Measurements from ENCODE around the gene GABRR2. TPM values are rescaled to one million over a fixed set of nuclear protein-coding genes. Genes with fewer than 3 reads are reported as not detected.

The GABRR2 gene
- total RNA-seq, 3 donors from 2014 or later (not counting 1 experiment from before 2014, with no cell fraction given): 0.57 to 2.2 (median 1.0) TPM

DNA sequence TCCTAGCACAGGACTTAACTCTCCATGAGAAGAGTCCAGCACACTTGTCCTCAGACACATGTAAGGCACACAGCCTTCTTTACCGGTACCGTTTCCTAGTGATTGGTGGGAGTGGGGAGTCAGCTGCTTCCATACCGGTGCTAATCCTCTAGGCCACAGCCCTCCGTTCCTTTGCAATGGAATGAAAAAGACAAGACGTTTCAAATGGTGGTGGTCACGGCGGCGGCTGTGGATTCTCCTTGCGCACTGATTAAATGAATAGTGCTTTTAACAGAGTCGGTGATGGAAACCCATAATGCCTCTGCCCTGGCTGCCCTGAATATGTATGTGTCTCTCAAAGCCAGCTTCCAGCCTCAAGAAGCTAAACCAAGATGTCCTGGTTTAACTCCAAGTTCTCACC, 63.1 kb downstream of the GABRR2 start:
- 94% methylated on average over 10 of the region's 10 CpGs for WGBS (ENCODE audit: insufficient coverage)
- Mint-ChIP-seq H3K27me3 (ENCODE audit: low read depth in 2 of 2) (peaks cover 0 to 14% of the 10 kb centered on the region in 2 donors), H3K36me3 (no peaks in the 10 kb centered on the region), H3K4me3 (no peak overlapping the region), H3K4me1 (no peaks in the 10 kb centered on the region), H3K27ac (no peak overlapping the region), H3K9me3 (no peaks in the 10 kb centered on the region)
- TF ChIP-seq, protein P1, sequence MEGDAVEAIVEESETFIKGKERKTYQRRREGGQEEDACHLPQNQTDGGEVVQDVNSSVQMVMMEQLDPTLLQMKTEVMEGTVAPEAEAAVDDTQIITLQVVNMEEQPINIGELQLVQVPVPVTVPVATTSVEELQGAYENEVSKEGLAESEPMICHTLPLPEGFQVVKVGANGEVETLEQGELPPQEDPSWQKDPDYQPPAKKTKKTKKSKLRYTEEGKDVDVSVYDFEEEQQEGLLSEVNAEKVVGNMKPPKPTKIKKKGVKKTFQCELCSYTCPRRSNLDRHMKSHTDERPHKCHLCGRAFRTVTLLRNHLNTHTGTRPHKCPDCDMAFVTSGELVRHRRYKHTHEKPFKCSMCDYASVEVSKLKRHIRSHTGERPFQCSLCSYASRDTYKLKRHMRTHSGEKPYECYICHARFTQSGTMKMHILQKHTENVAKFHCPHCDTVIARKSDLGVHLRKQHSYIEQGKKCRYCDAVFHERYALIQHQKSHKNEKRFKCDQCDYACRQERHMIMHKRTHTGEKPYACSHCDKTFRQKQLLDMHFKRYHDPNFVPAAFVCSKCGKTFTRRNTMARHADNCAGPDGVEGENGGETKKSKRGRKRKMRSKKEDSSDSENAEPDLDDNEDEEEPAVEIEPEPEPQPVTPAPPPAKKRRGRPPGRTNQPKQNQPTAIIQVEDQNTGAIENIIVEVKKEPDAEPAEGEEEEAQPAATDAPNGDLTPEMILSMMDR (IDR thresholded peaks at IDR 0.05): no peak
- no peak overlapping the region for H3K4me3 ChIP-seq (ENCODE audit: low read length)
- no peaks in the 10 kb centered on the region for H3K36me3 ChIP-seq (ENCODE audit: control insufficient read depth, insufficient read depth, low read length)
- no peak overlapping the region for H3K27ac ChIP-seq (ENCODE audit: low read length)
- DNase-seq (no peak), ATAC-seq (no peak)
- H3K27me3 ChIP-seq (ENCODE audit: control insufficient read depth, insufficient read depth, low read length): no peaks in the 10 kb centered on the region
- H3K4me1 ChIP-seq (ENCODE audit: control insufficient read depth, insufficient read depth, low read length): no peaks in the 10 kb centered on the region
- intact Hi-C loops (cut with micrococcal nuclease): no loop called here
- H3K9me3 ChIP-seq (ENCODE audit: control insufficient read depth, insufficient read depth, low read length): no peaks in the 10 kb centered on the region

DNA sequence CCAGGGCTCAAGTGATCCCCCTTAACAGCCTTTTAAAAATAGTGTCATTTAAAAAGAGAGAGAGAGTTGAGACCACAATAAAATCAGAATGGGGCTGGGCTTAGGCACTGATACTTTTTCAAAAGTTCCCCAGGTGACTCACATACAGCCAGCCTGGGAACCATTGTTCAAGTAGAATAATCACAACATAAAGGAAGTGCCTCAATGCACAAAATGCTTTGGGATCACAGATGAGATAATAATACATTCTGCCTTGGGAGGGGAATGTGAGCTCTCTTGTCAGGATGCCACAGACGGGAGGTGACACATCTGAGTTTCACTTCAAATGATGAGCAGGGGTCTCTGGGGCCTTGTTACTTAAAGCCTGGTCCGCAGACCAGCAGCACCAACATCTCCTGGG, 63.9 kb downstream of the GABRR2 start:
- H3K9me3 Mint-ChIP-seq: no peaks in the 10 kb centered on the region
- no peaks in the 10 kb centered on the region for H3K36me3 ChIP-seq (ENCODE audit: control insufficient read depth, insufficient read depth, low read length)
- H3K9me3 ChIP-seq (ENCODE audit: control insufficient read depth, insufficient read depth, low read length): no peaks in the 10 kb centered on the region
- no peaks in the 10 kb centered on the region for H3K4me1 Mint-ChIP-seq
- no peaks in the 10 kb centered on the region for H3K36me3 Mint-ChIP-seq
- no peak overlapping the region for H3K4me3 ChIP-seq (ENCODE audit: low read length)
- no peak overlapping the region for H3K4me3 Mint-ChIP-seq
- DNase-seq (no peak), ATAC-seq (no peak)
- H3K27me3 ChIP-seq (ENCODE audit: control insufficient read depth, insufficient read depth, low read length): no peaks in the 10 kb centered on the region
- intact Hi-C loops (cut with micrococcal nuclease): no loop called here
- TF ChIP-seq, protein P1 (IDR thresholded peaks at IDR 0.05): no peak
- H3K27ac ChIP-seq (ENCODE audit: low read length): no peak overlapping the region
- no peak overlapping the region for H3K27ac Mint-ChIP-seq
- H3K27me3 Mint-ChIP-seq (ENCODE audit: low read depth in 2 of 2): peaks cover 0 to 15% of the 10 kb centered on the region in 2 donors
- no peaks in the 10 kb centered on the region for H3K4me1 ChIP-seq (ENCODE audit: control insufficient read depth, insufficient read depth, low read length)
- WGBS (ENCODE audit: insufficient coverage): 89% methylated on average over 2 of the region's 2 CpGs

DNA sequence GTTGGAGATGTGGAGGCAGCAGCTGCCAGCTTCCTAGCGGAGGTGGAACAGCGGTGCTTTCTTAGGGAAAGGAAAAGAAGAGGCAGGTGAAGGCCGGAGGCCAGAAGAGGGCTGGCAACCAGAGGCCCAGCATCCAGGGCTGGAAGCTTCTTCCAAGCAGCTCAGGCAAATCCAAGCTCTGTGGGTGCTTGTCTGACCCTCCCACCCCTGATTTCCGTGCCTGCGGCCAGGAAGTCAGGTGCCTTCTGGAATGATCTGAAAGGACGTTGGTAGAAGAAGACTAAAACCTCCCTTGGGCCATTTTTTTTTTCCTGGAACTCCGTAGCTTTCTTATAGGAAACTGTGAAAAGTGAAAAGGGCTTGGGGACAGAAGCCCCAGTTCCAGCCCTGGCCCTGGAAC, 64.9 kb downstream of the GABRR2 start:
- intact Hi-C loops (cut with micrococcal nuclease): no loop called here
- no peak overlapping the region for H3K4me3 Mint-ChIP-seq
- H3K27me3 Mint-ChIP-seq (ENCODE audit: low read depth in 2 of 2): peaks cover 0 to 15% of the 10 kb centered on the region in 2 donors
- Histone ChIP-seq H3K36me3 (ENCODE audit: control insufficient read depth, insufficient read depth, low read length) (no peaks in the 10 kb centered on the region), H3K4me1 (ENCODE audit: control insufficient read depth, insufficient read depth, low read length) (no peaks in the 10 kb centered on the region), H3K4me3 (ENCODE audit: low read length) (no peak overlapping the region), H3K9me3 (ENCODE audit: control insufficient read depth, insufficient read depth, low read length) (no peaks in the 10 kb centered on the region), H3K27ac (ENCODE audit: low read length) (no peak overlapping the region), H3K27me3 (ENCODE audit: control insufficient read depth, insufficient read depth, low read length) (no peaks in the 10 kb centered on the region)
- ATAC-seq (no peak), DNase-seq (no peak)
- no peak overlapping the region for H3K27ac Mint-ChIP-seq
- no peaks in the 10 kb centered on the region for H3K9me3 Mint-ChIP-seq
- H3K4me1 Mint-ChIP-seq: no peaks in the 10 kb centered on the region
- no peaks in the 10 kb centered on the region for H3K36me3 Mint-ChIP-seq
- 85% methylated on average over 7 of the region's 7 CpGs for WGBS (ENCODE audit: insufficient coverage)
- TF ChIP-seq, protein P1 (IDR thresholded peaks at IDR 0.05): no peak

DNA sequence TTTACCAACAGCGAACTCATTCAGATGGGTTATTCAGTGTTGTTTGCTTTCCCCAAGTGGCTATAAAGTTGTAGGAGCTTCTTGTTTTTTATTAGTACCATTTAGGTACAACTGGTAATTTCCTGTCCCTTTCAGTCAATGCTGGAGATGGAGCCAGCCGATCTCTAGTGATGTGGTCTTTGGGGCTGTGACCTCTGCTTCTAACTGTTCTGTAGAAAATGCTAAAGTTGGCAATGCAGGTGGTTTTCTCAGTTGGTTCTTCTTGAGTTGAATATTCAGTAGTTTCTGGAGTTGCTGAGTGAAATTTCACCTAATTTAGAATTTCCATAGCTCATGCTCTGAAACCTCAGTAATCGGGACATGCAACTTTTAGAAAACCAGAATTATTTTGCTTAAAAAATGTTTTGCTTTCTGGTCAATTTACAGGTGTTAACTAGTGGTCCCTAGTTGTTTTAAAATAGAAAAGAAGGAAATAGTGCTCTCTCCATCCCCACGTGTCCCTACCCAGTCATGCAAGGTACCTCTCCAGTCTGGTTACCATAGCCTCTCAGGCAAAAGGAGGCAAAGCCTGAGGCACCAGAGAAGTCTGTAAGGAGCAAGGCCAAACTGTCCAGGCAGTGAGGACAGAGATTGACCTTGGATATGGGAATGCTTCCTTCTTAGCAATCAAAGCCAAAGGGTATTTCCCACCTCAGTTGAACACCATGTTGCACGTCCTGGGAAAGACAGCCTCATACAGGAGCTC, 70.7 kb downstream of the GABRR2 start:
- Histone ChIP-seq H3K27me3 (ENCODE audit: control insufficient read depth, insufficient read depth, low read length) (no peaks in the 10 kb centered on the region), H3K27ac (ENCODE audit: low read length) (no peak overlapping the region), H3K9me3 (ENCODE audit: control insufficient read depth, insufficient read depth, low read length) (no peaks in the 10 kb centered on the region), H3K4me3 (ENCODE audit: low read length) (no peak overlapping the region), H3K36me3 (ENCODE audit: control insufficient read depth, insufficient read depth, low read length) (no peaks in the 10 kb centered on the region), H3K4me1 (ENCODE audit: control insufficient read depth, insufficient read depth, low read length) (peaks cover 3% of the 10 kb centered on the region)
- H3K27me3 Mint-ChIP-seq (ENCODE audit: low read depth in 2 of 2): peaks cover 5 to 19% of the 10 kb centered on the region in 2 donors
- WGBS (ENCODE audit: insufficient coverage): 57% methylated on average over 5 of the region's 5 CpGs
- H3K4me3 Mint-ChIP-seq: no peak overlapping the region
- no peak for ATAC-seq
- no peak overlapping the region for H3K27ac Mint-ChIP-seq
- no peak for DNase-seq
- peaks cover 8 to 14% of the 10 kb centered on the region in 2 donors for H3K4me1 Mint-ChIP-seq
- no peaks in the 10 kb centered on the region for H3K9me3 Mint-ChIP-seq
- H3K36me3 Mint-ChIP-seq: no peaks in the 10 kb centered on the region
- intact Hi-C loops (cut with micrococcal nuclease): no loop called here
- TF ChIP-seq, protein P1 (IDR thresholded peaks at IDR 0.05): no peak

All from natural killer cell (primary cell).